GM23248 (cell line): ENCODE data around the gene FAM20C.

ENCODE experiments used
- EZH2 ChIP-seq: fragments of 200-600 bp; sonication (generic); IDR thresholded peaks from 2 replicates; pipeline ENCODE4 v1.6.1; 2018; ENCODE audit warnings: antibody characterized with exemption, mild to moderate bottlenecking; ENCODE audit not compliant: insufficient read depth, poor library complexity, severe bottlenecking
- EZH2phosphoT487 ChIP-seq: fragments of 200-600 bp; sonication (generic); IDR thresholded peaks from 2 replicates; pipeline ENCODE4 v1.6.1; 2018; ENCODE audit warnings: antibody characterized with exemption, moderate library complexity, mild to moderate bottlenecking, low read depth; ENCODE audit not compliant: insufficient read depth

DNA sequence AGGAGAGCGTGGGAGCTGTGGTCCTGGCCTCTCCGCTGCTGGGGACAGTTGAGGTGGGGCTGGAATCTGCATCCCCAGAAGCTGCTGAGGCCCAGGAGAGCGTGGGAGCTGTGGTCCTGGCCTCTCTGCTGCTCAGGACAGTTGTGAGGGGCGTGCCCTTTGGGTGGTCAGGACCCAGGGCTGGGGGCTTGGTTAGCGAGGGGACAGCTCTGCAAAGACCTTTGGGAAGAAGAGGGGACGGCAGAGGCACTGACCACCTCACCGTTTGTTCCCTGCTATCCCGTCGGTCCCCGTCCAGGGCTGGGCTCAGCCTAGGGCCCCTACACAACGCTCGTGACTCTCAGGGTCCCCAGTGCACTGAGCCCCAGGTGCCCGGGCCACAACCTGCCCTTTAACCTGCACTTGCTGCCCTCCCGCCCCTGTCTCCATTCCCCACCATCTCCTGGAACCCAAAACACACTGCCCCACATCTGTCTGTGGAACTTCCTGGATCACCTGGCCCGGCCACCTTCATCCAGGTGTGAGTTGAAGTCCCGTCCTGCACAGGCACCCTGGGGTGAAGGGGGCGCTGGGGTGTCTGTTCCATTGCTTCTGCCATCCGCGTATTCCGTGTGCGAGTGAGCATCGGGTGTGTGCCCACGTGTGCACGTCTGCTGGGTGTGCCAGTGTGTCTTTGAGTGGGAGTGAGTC, 111.7 kb downstream of the FAM20C start:
- TF ChIP-seq EZH2, result no peak
- TF ChIP-seq EZH2phosphoT487, result no peak
